K562 (cell line): ENCODE measurements around the gene CHPF. TPM values are rescaled to one million over a fixed set of nuclear protein-coding genes. Genes with fewer than 3 reads are reported as not detected.
A peak's percentile ranks its signal among the peaks of the same experiment; 100 is the strongest.

Experiments
- ATAC-seq: fragments of 200-7000 bp; cut with Tn5 transposase; 3 replicates; pipeline ENCODE4 v1.9.1; 2020; ENCODE audit warnings: moderate library complexity
- BruUV-seq: library from RNA; stranded (reverse); fragments of 400-500 nt; replicated peaks from 2 replicates; lab custom pipeline; 2021; lab: Mats Ljungman, UMichigan
- CTCF ChIA-PET: fragments of 300-600 bp; formaldehyde crosslinking; extraction: SDS; loops from one replicate; lab custom pipeline; 2021; ENCODE audit warnings: low intra/inter-chr PET ratio; lab: Yijun Ruan, JAX
- POLR2A ChIA-PET: fragments of 300-600, 350-650 bp; sonication (Branson Sonifier 250); formaldehyde crosslinking; extraction: SDS; loops from one replicate; lab custom pipeline; 2021; ENCODE audit warnings: antibody characterized with exemption, inconsistent platforms; lab: Yijun Ruan, JAX
- DNase-seq, 4 experiments: peaks; one replicate each; pipeline versions ENCODE4 v3.0.0 to v3.0.0-alpha.2; 2011 to 2018; ENCODE audit warnings: low spot score in 3 of 4, mixed read lengths in 3 of 4; ENCODE audit errors: extremely low read depth in 1 of 4
- FAIRE-seq: peaks from 2 replicates; lab custom pipeline; 2011; peaks lifted over from hg19 to GRCh38; lab: Jason Lieb, UNC
- H2AFZ ChIP-seq: 2 replicates; pipeline ENCODE4 v1.6.0; 2011; ENCODE audit warnings: low read depth, low read length, control low read depth, inconsistent platforms
- H3K27ac ChIP-seq: fragments of 200-600 bp; 3 replicates; pipeline ENCODE4 v1.8.0; 2011; ENCODE audit warnings: low read depth, mild to moderate bottlenecking, control low read depth, inconsistent platforms, low read length, moderate library complexity, mixed read lengths; ENCODE audit errors: extremely low read depth
- H3K27me3 ChIP-seq, 2 experiments: fragments of 300-600 bp in 1 of 2; 2 replicates in 1 of 2; 3 replicates in 1 of 2; pipeline versions ENCODE4 v1.6.0 to v1.8.0; 2011; ENCODE audit warnings: inconsistent platforms in 2 of 2, low read length in 2 of 2, mild to moderate bottlenecking in 1 of 2, mixed read lengths in 1 of 2, moderate library complexity in 1 of 2; ENCODE audit not compliant: control insufficient read depth in 2 of 2, insufficient read depth in 2 of 2
- H3K36me3 ChIP-seq: fragments of 300-600 bp; 3 replicates; pipeline ENCODE4 v1.8.0; 2011; ENCODE audit warnings: mild to moderate bottlenecking, low read length, inconsistent platforms; ENCODE audit not compliant: control insufficient read depth, insufficient read depth
- H3K4me1 ChIP-seq, 2 experiments: fragments of 200-600 bp in 1 of 2; replicated peaks in 1 of 2; 2 replicates in 1 of 2; 3 replicates in 1 of 2; pipeline versions ENCODE4 v1.5.1 to v1.8.0; 2011; ENCODE audit warnings: inconsistent platforms in 2 of 2, low read length in 2 of 2, mild to moderate bottlenecking in 1 of 2, mixed read lengths in 1 of 2, moderate library complexity in 1 of 2; ENCODE audit not compliant: control insufficient read depth in 2 of 2, insufficient read depth in 2 of 2
- H3K4me2 ChIP-seq: 2 replicates; pipeline ENCODE4 v1.6.1; 2011; ENCODE audit warnings: low read length, control low read depth, inconsistent platforms, mixed read lengths; ENCODE audit not compliant: insufficient read depth
- H3K4me3 ChIP-seq: fragments of 200-600 bp; sonication (generic), shearing (Covaris generic); 2 replicates; pipeline ENCODE4 v1.5.1; 2016; ENCODE audit warnings: control low read depth, inconsistent platforms
- H3K79me2 ChIP-seq: fragments of 200-600 bp; 3 replicates; pipeline ENCODE4 v1.8.0; 2011; ENCODE audit warnings: low read length, inconsistent platforms; ENCODE audit not compliant: control insufficient read depth, insufficient read depth
- H3K9ac ChIP-seq, 2 experiments: 2 replicates each; pipeline versions ENCODE4 v1.6.0 to v1.6.1; 2011; ENCODE audit warnings: low read depth in 2 of 2, low read length in 2 of 2, control low read depth in 1 of 2, inconsistent platforms in 1 of 2, mild to moderate bottlenecking in 1 of 2, mixed read lengths in 1 of 2; ENCODE audit not compliant: insufficient read depth in 1 of 2
- H3K9me1 ChIP-seq: one replicate; pipeline ENCODE4 v1.6.0; 2011; ENCODE audit warnings: inconsistent platforms, mild to moderate bottlenecking, low read length, moderate library complexity; ENCODE audit not compliant: control insufficient read depth, insufficient read depth
- H3K9me3 ChIP-seq: replicated peaks from 2 replicates; pipeline ENCODE4 v1.5.1; 2011; ENCODE audit warnings: low read depth, low read length, inconsistent platforms; ENCODE audit not compliant: control insufficient read depth, insufficient read depth
- H4K20me1 ChIP-seq: replicated peaks from 2 replicates; pipeline ENCODE4 v1.6.1; 2011; ENCODE audit warnings: low read length, inconsistent platforms, mixed read lengths; ENCODE audit not compliant: control insufficient read depth, insufficient read depth
- ATF7 ChIP-seq: fragments of 450-650 bp; IDR thresholded peaks from 2 replicates; pipeline ENCODE4 v1.7.1; 2014; ENCODE audit warnings: mild to moderate bottlenecking, moderate library complexity
- RBM14 ChIP-seq: fragments of 200-400 bp; formaldehyde crosslinking; IDR thresholded peaks from 2 replicates; pipeline ENCODE4 v1.6.1; 2018; ENCODE audit warnings: low read depth, mild to moderate bottlenecking, low read length, moderate library complexity, borderline replicate concordance; ENCODE audit not compliant: insufficient read depth
- TCF7 ChIP-seq: sonication (generic); IDR thresholded peaks from 2 replicates; pipeline ENCODE4 v1.6.1; 2016; ENCODE audit warnings: antibody characterized with exemption, borderline replicate concordance
- TEAD1 ChIP-seq, 2 experiments: fragments of 450-650 bp in 1 of 2; sonication (generic) in 1 of 2; formaldehyde crosslinking; IDR thresholded peaks; 2 replicates each; pipeline versions ENCODE4 v1.4.0 to v1.8.0; 2020 to 2022; ENCODE audit warnings: mild to moderate bottlenecking in 2 of 2, missing genetic modification reagents in 1 of 2
- ZNF197 ChIP-seq: fragments of 200-800 bp; sonication (Bioruptor generic); IDR thresholded peaks from 2 replicates; pipeline ENCODE4 v1.6.1; 2016; ENCODE audit warnings: low read depth, missing genetic modification characterization, missing compliant biosample characterization
- WGBS: fragments of 100-300 bp; shearing (Covaris generic); methylation state at CpG from one replicate; pipeline ENCODE4 v1.1.6; 2016; ENCODE audit warnings: low coverage, mixed read lengths; ENCODE audit not compliant: insufficient coverage; ENCODE audit errors: missing lambda C conversion rate; 5-methylcytosine and 5-hydroxymethylcytosine counted together
- in situ Hi-C: fragments of 300-500 bp; cut with MboI; formaldehyde crosslinking; loops from 4 replicates; pipeline ENCODE4 v1.15.0; 2018; ENCODE audit warnings: inconsistent platforms, mixed read lengths
- intact Hi-C: fragments of 100-400 bp; cut with micrococcal nuclease; formaldehyde crosslinking; loops from 2 replicates; pipeline ENCODE4 v1.14.2; 2022
- polyA plus RNA-seq, 8 experiments: library from polyadenylated mRNA; depleted of rRNA in 4 of 8; stranded (reverse) in 5 of 8; unstranded in 3 of 8; fragments of >200 nt; fragmentation: Nextera tagmentation in 2 of 8; fragmentation: Illumina TruSeq in 1 of 8; extraction: Ambion mirVana in 2 of 8; extraction: Trizol in 1 of 8; gene quantifications; 2 replicates each; pipeline versions ENCODE4 v1.2.1 to v1.2.3, GENCODE V29; 2011 to 2014; ENCODE audit warnings: inconsistent platforms in 1 of 8, missing spikeins in 1 of 8
- total RNA-seq, 7 experiments: library from RNA; depleted of rRNA in 6 of 7; stranded (reverse); fragments of >200 nt in 6 of 7; fragmentation: Illumina TruSeq in 2 of 7; extraction: Trizol in 2 of 7; gene quantifications; 2 replicates each; pipeline versions ENCODE4 v1.2.1 to v1.2.3, GENCODE V29; 2011 to 2021; ENCODE audit warnings: low replicate concordance in 1 of 7
- TF ChIP-seq, protein P1 (sequence below): sonication (generic); formaldehyde crosslinking; IDR thresholded peaks from 2 replicates; pipeline ENCODE4 v1.4.0; 2020; ENCODE audit warnings: mild to moderate bottlenecking, missing genetic modification reagents

CHPF gene
- total and polyA plus RNA-seq, 9 of the 15 experiments (the other 6 are each of a cell fraction or from before 2014, with no cell fraction given), result 0.15 to 57.2 (median 7.9) TPM

DNA sequence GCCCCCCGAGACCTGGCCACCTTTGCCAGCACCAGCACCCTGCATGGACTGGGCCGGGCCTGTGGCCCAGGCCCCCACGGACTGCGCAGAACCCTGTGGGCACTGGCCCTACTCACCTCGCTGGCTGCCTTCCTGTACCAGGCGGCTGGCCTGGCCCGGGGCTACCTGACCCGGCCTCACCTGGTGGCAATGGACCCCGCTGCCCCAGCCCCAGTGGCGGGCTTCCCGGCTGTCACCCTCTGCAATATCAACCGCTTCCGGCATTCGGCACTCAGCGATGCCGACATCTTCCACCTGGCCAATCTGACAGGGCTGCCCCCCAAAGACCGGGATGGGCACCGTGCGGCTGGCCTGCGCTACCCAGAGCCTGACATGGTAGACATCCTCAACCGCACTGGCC lies 28.8 kb downstream of the CHPF start:
- ATAC-seq (no peak), DNase-seq (no peak), FAIRE-seq (no peak)
- Histone ChIP-seq H3K9me1 (peaks cover 3% of the 10 kb centered on the region), H3K27me3 (no peaks in the 10 kb centered on the region), H3K4me3 (peak overlapping the region; percentile 38), H3K27ac (peak overlapping the region; percentile 55; the same call in 2 of the 3 replicates), H3K9ac (peak overlapping the region; percentile 44 to 85; a peak in 3 of 4 replicates), H3K9me3 (no peaks in the 10 kb centered on the region), H3K4me2 (peak overlapping the region; percentile 78), H3K4me1 (peaks cover 69 to 91% of the 10 kb centered on the region in 2 experiments), H3K36me3 (peaks cover 10% of the 10 kb centered on the region; the same call in 2 of the 3 replicates), H4K20me1 (no peaks in the 10 kb centered on the region), H3K79me2 (peaks cover 55% of the 10 kb centered on the region), H2AFZ (no peak overlapping the region)
- BruUV-seq, result no TSS peak
- TF ChIP-seq ATF7 (no peak), ZNF197 (0 out of 2 replicates have a peak, but pooled peaks have one; percentile 3), RBM14 (0 out of 2 replicates have a peak, but pooled peaks have one; percentile 10), TEAD1 (CRISPR knock-in tag; IDR thresholded peaks at IDR 0.05) (peak in 1 of 2 experiments; percentile 16; a peak in 1 of 4 replicates), TCF7 (no peak)
- TF ChIP-seq, protein P1, sequence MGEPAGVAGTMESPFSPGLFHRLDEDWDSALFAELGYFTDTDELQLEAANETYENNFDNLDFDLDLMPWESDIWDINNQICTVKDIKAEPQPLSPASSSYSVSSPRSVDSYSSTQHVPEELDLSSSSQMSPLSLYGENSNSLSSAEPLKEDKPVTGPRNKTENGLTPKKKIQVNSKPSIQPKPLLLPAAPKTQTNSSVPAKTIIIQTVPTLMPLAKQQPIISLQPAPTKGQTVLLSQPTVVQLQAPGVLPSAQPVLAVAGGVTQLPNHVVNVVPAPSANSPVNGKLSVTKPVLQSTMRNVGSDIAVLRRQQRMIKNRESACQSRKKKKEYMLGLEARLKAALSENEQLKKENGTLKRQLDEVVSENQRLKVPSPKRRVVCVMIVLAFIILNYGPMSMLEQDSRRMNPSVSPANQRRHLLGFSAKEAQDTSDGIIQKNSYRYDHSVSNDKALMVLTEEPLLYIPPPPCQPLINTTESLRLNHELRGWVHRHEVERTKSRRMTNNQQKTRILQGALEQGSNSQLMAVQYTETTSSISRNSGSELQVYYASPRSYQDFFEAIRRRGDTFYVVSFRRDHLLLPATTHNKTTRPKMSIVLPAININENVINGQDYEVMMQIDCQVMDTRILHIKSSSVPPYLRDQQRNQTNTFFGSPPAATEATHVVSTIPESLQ (CRISPR knock-in tag), result no peak
- CTCF ChIA-PET, result no interaction called here
- WGBS, result 17% methylated on average over 17 of the region's 21 CpGs
- intact Hi-C loops, result no loop called here
- POLR2A ChIA-PET, result interaction anchor here (0.6 to 3.0 kb wide), 2 partner anchors 15 to 23 kb away, joined by 3 to 20 read pairs; partner anchors contain the start of gene GMPPA
- in situ Hi-C loops, result no loop called here
